ENCODE results near the gene CABP4.

GRCh38 chr11:67413266-67413849 is 41.8 kb upstream of the CABP4 start:
- no peak for TF ChIP-seq CTCF (IDR thresholded peaks at IDR 0.05)
- no peak for TF ChIP-seq EP300 (IDR thresholded peaks at IDR 0.05)
